ENCODE data around the gene SH3BP4.

GRCh38 chr2:234904785-234905184 lies 47.0 kb upstream of the SH3BP4 start:
- TF ChIP-seq POLR2A (IDR thresholded peaks at IDR 0.05) (no peak), CTCF (IDR thresholded peaks at IDR 0.05) (no peak), POLR2AphosphoS5 (IDR thresholded peaks at IDR 0.05) (no peak)
